PFSK-1 (cell line): Measurements from ENCODE around the gene MAPK8.

Experiments
- FOXP2 ChIP-seq: optimal IDR thresholded peaks from 2 replicates; pipeline ENCODE3; 2011; ENCODE audit warnings: borderline replicate concordance, control low read depth, inconsistent platforms; ENCODE audit not compliant: insufficient read depth; ENCODE audit errors: extremely low read length, extremely low read depth
- POLR2AphosphoS5 ChIP-seq: IDR thresholded peaks from 2 replicates; pipeline ENCODE4 v1.6.1; 2012; ENCODE audit warnings: low read depth, mild to moderate bottlenecking, control low read depth, low read length, moderate library complexity
- SIN3A ChIP-seq: IDR thresholded peaks from 2 replicates; pipeline ENCODE4 v1.6.1; 2012; ENCODE audit warnings: mild to moderate bottlenecking, low read length, moderate library complexity, borderline replicate concordance; ENCODE audit not compliant: insufficient read depth
- TAF1 ChIP-seq: IDR thresholded peaks from 2 replicates; pipeline ENCODE4 v1.6.1; 2012; ENCODE audit warnings: low read length, control low read depth, borderline replicate concordance; ENCODE audit not compliant: insufficient read depth
- TF ChIP-seq, protein P1 (sequence below), 2 experiments: IDR thresholded peaks; 2 replicates each; pipeline versions ENCODE4 v1.6.1 to v1.8.0; 2011 to 2012; ENCODE audit warnings: low read depth in 2 of 2, low read length in 2 of 2, control low read depth in 1 of 2, inconsistent platforms in 1 of 2, mild to moderate bottlenecking in 1 of 2, moderate library complexity in 1 of 2; ENCODE audit not compliant: insufficient read depth in 1 of 2

DNA sequence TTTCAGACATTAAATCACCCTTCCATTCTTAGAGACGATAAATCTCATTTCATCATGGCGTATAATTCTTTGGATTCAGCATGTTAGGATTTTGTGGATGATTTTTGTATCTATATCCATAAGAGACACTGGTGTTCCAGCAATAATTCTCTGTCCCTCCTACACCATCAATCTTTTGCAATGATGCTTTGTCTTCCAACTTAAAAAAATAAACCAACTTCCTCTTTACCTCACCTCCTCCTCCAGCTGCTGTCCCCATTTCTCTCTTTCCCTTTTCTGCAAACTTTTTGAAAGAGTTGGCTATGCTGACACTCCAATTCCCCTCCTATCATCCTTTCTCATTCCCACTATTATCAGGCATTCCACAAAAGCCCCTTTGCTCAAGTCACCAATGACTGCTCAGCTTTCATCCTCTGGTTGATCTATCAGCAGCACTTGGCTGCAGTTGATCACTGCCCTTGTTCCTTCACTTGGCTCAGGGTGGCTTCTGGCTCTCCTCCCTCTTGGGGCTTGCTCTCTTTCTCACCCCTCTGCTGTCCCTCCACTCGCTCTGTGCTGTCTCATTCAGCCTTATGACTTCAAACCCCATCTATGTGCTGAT lies 168.4 kb downstream of the MAPK8 start:
- TF ChIP-seq POLR2AphosphoS5 (no peak), SIN3A (no peak), TAF1 (no peak), FOXP2 (no peak)
- TF ChIP-seq, protein P1, sequence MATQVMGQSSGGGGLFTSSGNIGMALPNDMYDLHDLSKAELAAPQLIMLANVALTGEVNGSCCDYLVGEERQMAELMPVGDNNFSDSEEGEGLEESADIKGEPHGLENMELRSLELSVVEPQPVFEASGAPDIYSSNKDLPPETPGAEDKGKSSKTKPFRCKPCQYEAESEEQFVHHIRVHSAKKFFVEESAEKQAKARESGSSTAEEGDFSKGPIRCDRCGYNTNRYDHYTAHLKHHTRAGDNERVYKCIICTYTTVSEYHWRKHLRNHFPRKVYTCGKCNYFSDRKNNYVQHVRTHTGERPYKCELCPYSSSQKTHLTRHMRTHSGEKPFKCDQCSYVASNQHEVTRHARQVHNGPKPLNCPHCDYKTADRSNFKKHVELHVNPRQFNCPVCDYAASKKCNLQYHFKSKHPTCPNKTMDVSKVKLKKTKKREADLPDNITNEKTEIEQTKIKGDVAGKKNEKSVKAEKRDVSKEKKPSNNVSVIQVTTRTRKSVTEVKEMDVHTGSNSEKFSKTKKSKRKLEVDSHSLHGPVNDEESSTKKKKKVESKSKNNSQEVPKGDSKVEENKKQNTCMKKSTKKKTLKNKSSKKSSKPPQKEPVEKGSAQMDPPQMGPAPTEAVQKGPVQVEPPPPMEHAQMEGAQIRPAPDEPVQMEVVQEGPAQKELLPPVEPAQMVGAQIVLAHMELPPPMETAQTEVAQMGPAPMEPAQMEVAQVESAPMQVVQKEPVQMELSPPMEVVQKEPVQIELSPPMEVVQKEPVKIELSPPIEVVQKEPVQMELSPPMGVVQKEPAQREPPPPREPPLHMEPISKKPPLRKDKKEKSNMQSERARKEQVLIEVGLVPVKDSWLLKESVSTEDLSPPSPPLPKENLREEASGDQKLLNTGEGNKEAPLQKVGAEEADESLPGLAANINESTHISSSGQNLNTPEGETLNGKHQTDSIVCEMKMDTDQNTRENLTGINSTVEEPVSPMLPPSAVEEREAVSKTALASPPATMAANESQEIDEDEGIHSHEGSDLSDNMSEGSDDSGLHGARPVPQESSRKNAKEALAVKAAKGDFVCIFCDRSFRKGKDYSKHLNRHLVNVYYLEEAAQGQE (IDR thresholded peaks at IDR 0.05; ENCODE audit: insufficient read depth in 1 of 2, low read depth in 2 of 2, low read length in 2 of 2) = no peak
